Calu3 (cell line): ENCODE results near the gene ATXN7L2. TPM values are rescaled to one million over a fixed set of nuclear protein-coding genes. Genes with fewer than 3 reads are reported as not detected.

Experiments
- BruUV-seq: library from RNA; stranded (reverse); fragments of 400-500 nt; replicated peaks from 2 replicates; lab custom pipeline; 2021; lab: Mats Ljungman, UMichigan
- CTCF ChIA-PET: fragments of 300-600 bp; sonication (Branson Sonifier 250); formaldehyde crosslinking; loops from one replicate; lab custom pipeline; 2022; ENCODE audit warnings: antibody characterized with exemption; lab: Charles Lee
- DNase-seq: peaks from one replicate; pipeline ENCODE4 v3.0.0; 2022
- H3K27ac Mint-ChIP-seq: one replicate; pipeline ENCODE4 v1.8.0; 2022; ENCODE audit warnings: mixed read lengths; ENCODE audit not compliant: unreplicated experiment
- H3K27me3 Mint-ChIP-seq: one replicate; pipeline ENCODE4 v1.8.0; 2022; ENCODE audit warnings: mixed read lengths; ENCODE audit not compliant: unreplicated experiment
- H3K36me3 Mint-ChIP-seq: one replicate; pipeline ENCODE4 v1.8.0; 2022; ENCODE audit warnings: mild to moderate bottlenecking, moderate library complexity, mixed read lengths; ENCODE audit not compliant: insufficient read depth, unreplicated experiment
- H3K4me1 Mint-ChIP-seq: one replicate; pipeline ENCODE4 v1.8.0; 2022; ENCODE audit warnings: mild to moderate bottlenecking, low read depth, mixed read lengths; ENCODE audit not compliant: unreplicated experiment
- H3K4me3 Mint-ChIP-seq: one replicate; pipeline ENCODE4 v1.8.0; 2022; ENCODE audit warnings: mild to moderate bottlenecking, low read depth, moderate library complexity, mixed read lengths; ENCODE audit not compliant: unreplicated experiment
- H3K9me3 Mint-ChIP-seq: one replicate; pipeline ENCODE4 v1.8.0; 2022; ENCODE audit warnings: low read depth, mixed read lengths; ENCODE audit not compliant: unreplicated experiment
- CTCF ChIP-seq: fragments of 200-600 bp; IDR thresholded peaks from one replicate; pipeline ENCODE4 v1.8.0; 2022; ENCODE audit warnings: antibody characterized with exemption; ENCODE audit not compliant: unreplicated experiment
- intact Hi-C: fragments of 100-400 bp; cut with micrococcal nuclease; formaldehyde crosslinking; loops from one replicate; pipeline ENCODE4 v1.10.0; 2022; ENCODE audit not compliant: unreplicated experiment
- total RNA-seq: library from RNA; stranded (reverse); gene quantifications from 2 replicates; pipeline ENCODE4 v1.2.3, GENCODE V29; 2022

Gene ATXN7L2
- total RNA-seq, 1 experiment from 2014 or later, result 4.3 TPM

GRCh38 chr1:109493227-109493626, 9.5 kb downstream of the ATXN7L2 start:
- Mint-ChIP-seq H3K27me3 (no peaks in the 10 kb centered on the region), H3K36me3 (peaks cover 14% of the 10 kb centered on the region), H3K9me3 (no peaks in the 10 kb centered on the region), H3K4me3 (no peak overlapping the region), H3K27ac (no peak overlapping the region), H3K4me1 (peaks cover 7% of the 10 kb centered on the region)
- TF ChIP-seq CTCF, result no peak
- intact Hi-C loops, result no loop called here
- DNase-seq, result no peak
- CTCF ChIA-PET, result interaction anchor here (2.9 kb wide), 1 partner anchor 39 kb away, joined by 13 read pairs; no protein-coding TSS in a partner anchor
- no TSS peak for BruUV-seq

- CTCF ChIA-PET, result interaction anchor here (2.9 kb wide), 1 partner anchor 38 kb away, joined by 13 read pairs; no protein-coding TSS in a partner anchor
- Mint-ChIP-seq H3K4me1 (peaks cover 7% of the 10 kb centered on the region), H3K27ac (peak within 1 kb of the TSS; percentile 54), H3K9me3 (no peaks in the 10 kb centered on the region), H3K36me3 (peaks cover 14% of the 10 kb centered on the region), H3K4me3 (peak within 1 kb of the TSS; percentile 98), H3K27me3 (no peaks in the 10 kb centered on the region)
- no TSS peak for BruUV-seq
- intact Hi-C loops, result loop anchor here (1.0 kb wide), 1 partner anchor 38 kb away; no protein-coding TSS in a partner anchor
- peak; percentile 78 for TF ChIP-seq CTCF
- DNase-seq, result peak; percentile 90
These were observed 10.3 kb downstream of the ATXN7L2 start, which contains the start of gene CYB561D1 for GRCh38 chr1:109493805-109494539. Gene CYB561D1 (plus strand): TSS chr1:109494094. CDS start chr1:109494140, 46 bp downstream.

GRCh38 chr1:109495738-109496137, 12.0 kb downstream of the ATXN7L2 start:
- no peak overlapping the region for H3K4me3 Mint-ChIP-seq
- peaks cover 7% of the 10 kb centered on the region for H3K4me1 Mint-ChIP-seq
- TF ChIP-seq CTCF, result no peak
- H3K27me3 Mint-ChIP-seq, result no peaks in the 10 kb centered on the region
- no TSS peak for BruUV-seq
- intact Hi-C loops, result no loop called here
- no peak for DNase-seq
- CTCF ChIA-PET, result no interaction called here
- peaks cover 14% of the 10 kb centered on the region for H3K36me3 Mint-ChIP-seq
- no peaks in the 10 kb centered on the region for H3K9me3 Mint-ChIP-seq
- H3K27ac Mint-ChIP-seq, result no peak overlapping the region

GRCh38 chr1:109497449-109498160, 13.9 kb downstream of the ATXN7L2 start:
- peaks cover 7% of the 10 kb centered on the region for H3K4me1 Mint-ChIP-seq
- no peak overlapping the region for H3K4me3 Mint-ChIP-seq
- intact Hi-C loops, result no loop called here
- no peaks in the 10 kb centered on the region for H3K9me3 Mint-ChIP-seq
- CTCF ChIA-PET, result interaction anchor here (1.2 kb wide), 1 partner anchor 35 kb away, joined by 4 read pairs; no protein-coding TSS in a partner anchor
- H3K27me3 Mint-ChIP-seq, result no peaks in the 10 kb centered on the region
- BruUV-seq, result no TSS peak
- H3K36me3 Mint-ChIP-seq, result peaks cover 14% of the 10 kb centered on the region
- TF ChIP-seq CTCF, result no peak
- H3K27ac Mint-ChIP-seq, result no peak overlapping the region
- no peak for DNase-seq
